Posterior vena cava (tissue), 2 donors: Measurements from ENCODE around the gene GSK3B. TPM values are rescaled to one million over a fixed set of nuclear protein-coding genes. Genes with fewer than 3 reads are reported as not detected.

ENCODE experiments used
- DNase-seq: peaks from one replicate; pipeline ENCODE4 v3.0.0-alpha.2; 2020; ENCODE audit warnings: low spot score
- intact Hi-C, 2 donors: fragments of 100-400 bp; cut with DNase I; formaldehyde crosslinking; loops; one replicate each; pipeline versions ENCODE4 v1.14.1 to v1.14.2; 2022 to 2023
- total RNA-seq, 2 donors: library from RNA; stranded (reverse); fragmentation: NEBNext Ultra II Directional; extraction: Animal tissue kit (Norgen Biotek cat#: 25700); gene quantifications; one replicate each; pipeline ENCODE4 v1.2.1, GENCODE V29; 2021
- donor health status: DM: yes; HTN: yes; CAD: no.
- donor health status: DM: yes; HTN: yes; CAD: no.

Gene GSK3B
- total RNA-seq, 2 donors from 2014 or later: 31.3 to 33.0 TPM

DNA sequence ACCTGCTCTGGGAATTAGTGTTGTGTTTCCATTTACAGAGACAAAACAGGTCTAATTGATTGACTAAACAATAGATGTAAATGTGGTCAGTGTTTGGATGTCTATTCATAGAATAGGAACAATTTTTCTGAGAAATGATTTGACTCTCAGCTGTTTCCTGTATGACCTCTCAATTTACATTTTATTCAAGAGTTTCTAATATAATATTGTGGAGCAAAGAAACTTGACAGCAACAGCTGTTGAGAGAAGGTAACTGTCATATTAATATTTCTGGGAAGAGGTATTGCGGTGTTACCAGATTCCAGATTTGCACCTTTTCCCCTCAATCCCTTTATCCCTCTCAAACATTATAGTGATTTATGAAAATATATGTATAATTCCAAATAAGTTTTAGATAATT, 316.1 kb downstream of the GSK3B start:
- no peak for DNase-seq
- intact Hi-C loops: no loop called here

DNA sequence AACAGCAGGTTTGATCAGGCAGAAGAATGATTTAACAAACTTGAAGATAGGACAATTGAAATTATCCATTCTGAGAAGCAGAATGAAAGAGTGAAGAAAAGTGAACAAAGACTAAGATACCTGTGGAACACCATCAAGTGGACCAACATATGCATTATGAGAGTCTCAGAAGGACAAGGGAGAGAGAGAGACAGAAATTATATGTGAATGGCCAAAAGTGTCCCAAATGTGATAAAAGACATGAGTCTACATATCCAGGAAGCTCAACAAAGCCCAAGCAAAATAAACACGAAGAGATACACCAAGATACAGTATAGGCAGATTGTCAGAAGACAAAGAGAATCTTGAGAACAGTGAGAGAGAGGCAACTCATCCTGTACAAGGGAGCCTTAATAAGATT, 317.9 kb downstream of the GSK3B start:
- no peak for DNase-seq
- intact Hi-C loops: no loop called here

DNA sequence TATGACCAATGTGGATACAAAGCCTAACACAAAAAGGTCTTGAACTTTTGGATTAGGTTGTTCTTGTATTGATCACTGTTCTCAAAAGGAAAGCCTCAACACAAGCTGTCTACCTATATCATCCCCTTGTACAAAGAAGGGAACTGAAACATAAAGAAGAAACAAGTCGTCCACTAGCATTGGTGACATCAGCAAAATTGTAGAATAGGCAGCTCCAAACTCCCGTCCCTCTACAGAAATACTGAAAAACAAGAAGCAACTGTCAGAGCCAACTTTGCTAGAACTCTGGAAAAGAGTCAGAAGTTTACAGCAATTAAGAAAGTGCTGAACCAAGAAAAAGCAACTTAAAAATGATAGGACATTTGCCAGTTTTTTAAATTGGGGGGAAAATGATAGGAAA, 319.8 kb downstream of the GSK3B start:
- no peak for DNase-seq
- intact Hi-C loops: no loop called here

Other genes with a start within 250 kb of the GSK3B start
- 1 to 10 TPM in 1 of 2 donors, under 1 TPM in 1; 0.71 to 3.1 TPM for gene GPR156, start 190.8 kb upstream of the GSK3B start, total RNA-seq